Measurements from ENCODE around the gene CYP46A1.

Gene CYP46A1

DNA sequence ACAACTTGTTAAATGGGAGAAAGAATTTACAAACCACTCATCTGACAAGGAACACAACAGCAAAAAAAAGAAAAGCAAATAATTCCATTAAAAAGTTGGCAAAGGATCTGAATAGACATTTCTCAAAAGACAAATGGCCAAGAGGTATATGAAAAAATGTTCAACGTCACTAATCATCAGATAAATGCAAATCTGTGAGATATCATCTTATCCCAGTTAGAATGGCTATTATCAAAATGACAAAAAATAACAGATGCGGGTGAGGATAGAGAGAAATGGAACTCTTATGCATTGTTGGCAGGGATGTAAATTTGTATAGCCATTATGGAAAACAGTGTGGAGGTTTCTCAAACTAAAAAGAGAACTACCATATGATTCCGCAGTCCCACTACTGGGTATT is 29.9 kb downstream of the CYP46A1 start:
- TF ChIP-seq, protein P1, sequence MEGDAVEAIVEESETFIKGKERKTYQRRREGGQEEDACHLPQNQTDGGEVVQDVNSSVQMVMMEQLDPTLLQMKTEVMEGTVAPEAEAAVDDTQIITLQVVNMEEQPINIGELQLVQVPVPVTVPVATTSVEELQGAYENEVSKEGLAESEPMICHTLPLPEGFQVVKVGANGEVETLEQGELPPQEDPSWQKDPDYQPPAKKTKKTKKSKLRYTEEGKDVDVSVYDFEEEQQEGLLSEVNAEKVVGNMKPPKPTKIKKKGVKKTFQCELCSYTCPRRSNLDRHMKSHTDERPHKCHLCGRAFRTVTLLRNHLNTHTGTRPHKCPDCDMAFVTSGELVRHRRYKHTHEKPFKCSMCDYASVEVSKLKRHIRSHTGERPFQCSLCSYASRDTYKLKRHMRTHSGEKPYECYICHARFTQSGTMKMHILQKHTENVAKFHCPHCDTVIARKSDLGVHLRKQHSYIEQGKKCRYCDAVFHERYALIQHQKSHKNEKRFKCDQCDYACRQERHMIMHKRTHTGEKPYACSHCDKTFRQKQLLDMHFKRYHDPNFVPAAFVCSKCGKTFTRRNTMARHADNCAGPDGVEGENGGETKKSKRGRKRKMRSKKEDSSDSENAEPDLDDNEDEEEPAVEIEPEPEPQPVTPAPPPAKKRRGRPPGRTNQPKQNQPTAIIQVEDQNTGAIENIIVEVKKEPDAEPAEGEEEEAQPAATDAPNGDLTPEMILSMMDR (IDR thresholded peaks at IDR 0.05; ENCODE audit: insufficient read depth, low read depth, low read length, missing control alignments) = no peak
- no peak for DNase-seq (ENCODE audit: low read depth)
- no peak overlapping the region for H3K4me3 ChIP-seq (ENCODE audit: low read length)

- no peak overlapping the region for H3K4me3 ChIP-seq (ENCODE audit: low read length)
- TF ChIP-seq, protein P1 (IDR thresholded peaks at IDR 0.05; ENCODE audit: insufficient read depth, low read depth, low read length, missing control alignments) = no peak
- DNase-seq (ENCODE audit: low read depth) = no peak
Observed at GRCh38 chr14:99715266-99716000, 31.3 kb downstream of the CYP46A1 start.

DNA sequence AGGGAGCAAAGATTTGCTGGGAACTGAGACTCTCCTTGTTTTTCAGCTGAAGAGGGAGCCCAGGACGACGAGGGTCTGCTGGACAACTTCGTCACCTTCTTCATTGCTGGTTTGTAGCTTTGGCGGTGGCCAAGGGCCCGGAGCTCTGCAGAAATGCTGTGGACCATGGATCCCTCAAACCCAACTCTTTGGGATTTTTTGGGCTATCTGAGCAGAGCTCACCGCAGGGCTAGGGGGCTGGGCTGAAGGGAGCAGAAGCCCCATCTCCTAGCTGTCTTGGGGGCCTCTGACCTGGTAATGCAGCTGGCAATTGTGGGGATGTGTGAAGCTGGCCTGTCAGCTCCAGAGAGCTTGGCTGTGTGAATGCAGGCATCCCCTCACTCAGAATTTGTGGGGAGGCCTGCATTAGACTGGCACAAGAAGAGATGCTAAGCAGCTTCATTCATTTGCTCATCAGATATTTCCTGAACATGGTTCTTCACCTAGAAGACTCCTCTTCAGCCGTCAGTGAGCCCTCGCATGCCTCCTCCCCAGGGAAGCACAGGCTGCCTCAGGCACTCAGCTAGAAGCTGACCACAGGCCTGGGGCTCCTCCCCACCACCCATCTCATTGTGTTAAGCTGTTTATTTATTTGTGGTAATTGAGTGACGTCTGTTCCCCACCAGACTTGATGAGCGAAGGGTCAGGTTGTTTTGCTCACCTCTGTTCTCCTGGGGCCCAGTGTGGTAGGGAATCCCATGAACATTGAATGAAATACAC is 32.2 kb downstream of the CYP46A1 start:
- TF ChIP-seq, protein P1 (IDR thresholded peaks at IDR 0.05; ENCODE audit: insufficient read depth, low read depth, low read length, missing control alignments) = no peak
- no peak overlapping the region for H3K4me3 ChIP-seq (ENCODE audit: low read length)
- DNase-seq (ENCODE audit: low read depth) = no peak

GRCh38 chr14:99716850-99717681 is 33.0 kb downstream of the CYP46A1 start:
- TF ChIP-seq, protein P1 (IDR thresholded peaks at IDR 0.05; ENCODE audit: insufficient read depth, low read depth, low read length, missing control alignments) = no peak
- no peak for DNase-seq (ENCODE audit: low read depth)
- H3K4me3 ChIP-seq (ENCODE audit: low read length) = no peak overlapping the region

DNA sequence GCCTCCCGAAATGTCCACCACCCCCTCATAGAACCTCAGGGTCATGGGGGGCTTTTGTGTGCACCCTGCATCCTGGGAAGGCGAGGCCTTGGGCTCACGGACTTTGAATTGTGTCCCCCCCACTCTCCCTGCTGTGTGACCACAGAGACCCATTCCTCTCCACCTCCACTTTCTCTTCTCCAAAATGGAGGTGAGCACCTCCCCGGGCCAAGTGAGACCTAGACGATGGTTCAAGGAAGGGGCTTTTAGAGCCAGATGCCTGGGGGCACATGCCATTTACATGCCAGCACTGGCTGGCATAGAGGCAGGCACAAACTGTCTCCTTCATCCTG is 33.5 kb downstream of the CYP46A1 start:
- TF ChIP-seq, protein P1 (IDR thresholded peaks at IDR 0.05; ENCODE audit: insufficient read depth, low read depth, low read length, missing control alignments) = no peak
- DNase-seq (ENCODE audit: low read depth) = no peak
- no peak overlapping the region for H3K4me3 ChIP-seq (ENCODE audit: low read length)

DNA sequence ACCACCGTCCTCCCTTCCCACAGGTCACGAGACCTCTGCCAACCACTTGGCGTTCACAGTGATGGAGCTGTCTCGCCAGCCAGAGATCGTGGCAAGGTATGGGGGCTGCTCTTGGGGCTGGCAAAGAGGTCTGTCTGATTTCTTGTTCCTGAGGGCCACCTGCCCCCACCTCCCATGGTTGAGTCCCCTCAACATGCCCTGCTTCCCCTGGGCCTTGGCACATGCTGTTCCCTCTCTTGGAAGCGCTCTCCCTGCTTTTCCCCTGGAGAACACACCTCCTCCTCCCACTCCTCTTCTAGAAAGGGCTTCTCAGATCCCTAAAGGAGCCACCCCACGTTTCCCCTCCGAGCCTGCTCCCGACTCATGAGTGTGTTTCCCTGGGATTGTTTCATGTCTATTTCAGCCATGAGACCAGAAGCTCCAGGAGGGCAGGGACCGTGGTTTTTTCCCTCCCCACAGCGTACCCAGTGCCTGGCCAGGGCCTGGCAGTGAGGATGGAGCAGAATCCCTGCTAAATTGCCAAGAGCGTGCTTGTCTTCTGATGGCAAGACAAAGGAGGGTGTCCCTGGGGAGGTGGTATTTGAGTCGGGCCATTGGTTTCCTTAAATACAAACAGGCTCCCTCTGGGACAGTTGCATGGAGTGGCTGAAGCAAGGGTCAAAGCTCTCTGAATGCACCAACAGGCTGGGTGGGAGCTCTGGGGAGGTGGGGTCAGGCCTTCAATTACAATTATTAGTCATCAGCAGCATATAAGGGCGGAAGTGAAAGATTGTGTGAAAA is 34.1 kb downstream of the CYP46A1 start:
- no peak overlapping the region for H3K4me3 ChIP-seq (ENCODE audit: low read length)
- DNase-seq (ENCODE audit: low read depth) = no peak
- TF ChIP-seq, protein P1 (IDR thresholded peaks at IDR 0.05; ENCODE audit: insufficient read depth, low read depth, low read length, missing control alignments) = no peak
